NT2/D1 (cell line): ENCODE data around the gene CD38.

Experiments
- SUZ12 ChIP-seq: IDR thresholded peaks from 2 replicates; pipeline ENCODE4 v1.6.1; 2011; ENCODE audit not compliant: insufficient read length, insufficient read depth; ENCODE audit errors: extremely low read depth
- YY1 ChIP-seq: IDR thresholded peaks from 2 replicates; pipeline ENCODE4 v1.6.1; 2011; ENCODE audit not compliant: insufficient read length, insufficient read depth

DNA sequence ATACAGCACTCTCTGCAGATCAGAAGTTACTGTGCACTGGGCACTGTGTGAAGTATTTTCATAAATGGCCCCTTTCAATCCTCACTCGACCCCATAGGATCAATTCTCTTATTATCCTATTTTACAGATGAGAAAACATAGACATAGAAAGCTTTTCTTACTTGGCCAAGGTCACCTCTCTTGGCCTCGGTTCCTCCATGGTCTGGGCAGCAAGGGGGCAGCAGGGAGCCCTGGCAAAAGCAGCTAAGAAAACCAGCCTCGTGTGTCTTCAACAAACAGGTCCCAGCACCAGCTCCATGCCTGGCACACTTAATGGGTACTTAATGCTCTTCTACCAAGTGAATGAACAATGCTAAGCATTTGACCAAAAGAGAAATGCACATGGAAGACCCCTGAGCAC lies 40.9 kb upstream of the CD38 start:
- TF ChIP-seq SUZ12 (no peak), YY1 (no peak)
